ENCODE results near the gene PIWIL1.

DNA sequence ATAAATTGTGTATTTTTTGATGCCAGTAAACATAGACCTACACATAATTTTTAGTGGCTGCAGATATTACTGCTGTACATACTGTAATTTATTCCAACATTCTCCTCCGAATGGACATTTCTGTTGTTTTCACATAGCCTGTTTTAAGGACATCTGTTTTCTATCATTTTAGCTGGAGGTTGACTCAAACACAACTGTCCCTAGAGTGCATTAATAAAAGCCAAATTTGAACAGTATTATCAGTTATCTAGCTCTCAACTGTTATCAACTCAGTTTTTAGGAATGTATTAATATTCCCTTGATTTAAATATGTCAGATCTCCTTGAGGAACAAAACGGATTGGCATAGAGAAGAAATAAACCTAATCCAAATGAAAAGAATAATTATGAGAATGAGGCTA, 17.2 kb upstream of the PIWIL1 start:
- TF ChIP-seq POLR2A (IDR thresholded peaks at IDR 0.05; ENCODE audit: borderline replicate concordance, extremely low read depth, insufficient read depth, insufficient read length) = no peak
- TF ChIP-seq TCF7L2 (IDR thresholded peaks at IDR 0.05; ENCODE audit: borderline replicate concordance, extremely low read depth, insufficient read depth, insufficient read length) = no peak
- TF ChIP-seq CTCF (IDR thresholded peaks at IDR 0.05 in 2 of 3, conservative IDR thresholded peaks at IDR 0.05 in 1 of 3; ENCODE audit: borderline replicate concordance in 1 of 3, insufficient read depth in 1 of 3, low read depth in 2 of 3, low read length in 2 of 3) = no peak
- TF ChIP-seq EZH2 (IDR thresholded peaks at IDR 0.05) = no peak
- TF ChIP-seq ZNF274 (IDR thresholded peaks at IDR 0.05; ENCODE audit: low read depth, low read length) = no peak
- no peak for TF ChIP-seq FOSL1 (IDR thresholded peaks at IDR 0.05; ENCODE audit: low read depth)
- TF ChIP-seq EZH2phosphoT487 (IDR thresholded peaks at IDR 0.05; ENCODE audit: borderline replicate concordance) = no peak
- TF ChIP-seq, protein P1, sequence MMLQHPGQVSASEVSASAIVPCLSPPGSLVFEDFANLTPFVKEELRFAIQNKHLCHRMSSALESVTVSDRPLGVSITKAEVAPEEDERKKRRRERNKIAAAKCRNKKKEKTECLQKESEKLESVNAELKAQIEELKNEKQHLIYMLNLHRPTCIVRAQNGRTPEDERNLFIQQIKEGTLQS (IDR thresholded peaks at IDR 0.05) = no peak
